HepG2 (cell line): ENCODE data around the gene PSMC3IP. TPM values are rescaled to one million over a fixed set of nuclear protein-coding genes. Genes with fewer than 3 reads are reported as not detected.

Source experiments
- BRCA1 ChIP-seq: sonication (generic); formaldehyde crosslinking; IDR thresholded peaks from 2 replicates; pipeline ENCODE4 v1.4.0; 2020; ENCODE audit warnings: missing genetic modification reagents
- CSRNP1 ChIP-seq: sonication (generic); formaldehyde crosslinking; IDR thresholded peaks from 2 replicates; pipeline ENCODE4 v1.8.1; 2023; ENCODE audit warnings: mild to moderate bottlenecking, missing genetic modification reagents
- ISX ChIP-seq: sonication (generic); formaldehyde crosslinking; conservative IDR thresholded peaks from 2 replicates; pipeline ENCODE4 v1.5.0; 2020; ENCODE audit warnings: missing genetic modification reagents
- MATR3 ChIP-seq: sonication (generic); formaldehyde crosslinking; IDR thresholded peaks from 2 replicates; pipeline ENCODE4 v1.4.0; 2020; ENCODE audit warnings: missing genetic modification reagents
- MNT ChIP-seq: fragments of 450-650 bp; IDR thresholded peaks from 2 replicates; pipeline ENCODE4 v1.6.1; 2016
- MXD1 ChIP-seq: sonication (generic); formaldehyde crosslinking; IDR thresholded peaks from 2 replicates; pipeline ENCODE4 v1.4.0; 2020; ENCODE audit warnings: mild to moderate bottlenecking, missing genetic modification reagents
- NR2C2 ChIP-seq: sonication (generic); formaldehyde crosslinking; IDR thresholded peaks from 2 replicates; pipeline ENCODE4 v1.4.0; 2020; ENCODE audit warnings: missing genetic modification reagents, mild to moderate bottlenecking, moderate library complexity, borderline replicate concordance
- POLR2A ChIP-seq, 2 experiments: IDR thresholded peaks; 2 replicates each; pipeline ENCODE4 v1.6.1; 2011; ENCODE audit warnings: low read depth in 2 of 2, low read length in 2 of 2, mild to moderate bottlenecking in 1 of 2, moderate library complexity in 1 of 2; ENCODE audit not compliant: insufficient read depth in 1 of 2
- SMAD9 ChIP-seq: sonication (generic); formaldehyde crosslinking; IDR thresholded peaks from 2 replicates; pipeline ENCODE4 v1.5.1; 2020; ENCODE audit warnings: mild to moderate bottlenecking, missing genetic modification reagents
- TP53 ChIP-seq: sonication (generic); formaldehyde crosslinking; conservative IDR thresholded peaks from 2 replicates; pipeline ENCODE4 v1.4.0; 2020; ENCODE audit warnings: missing genetic modification reagents
- ZBTB21 ChIP-seq: sonication (generic); formaldehyde crosslinking; IDR thresholded peaks from 2 replicates; pipeline ENCODE4 v1.4.0; 2020; ENCODE audit warnings: missing genetic modification reagents
- ZNF180 ChIP-seq: sonication (generic); formaldehyde crosslinking; IDR thresholded peaks from 2 replicates; pipeline ENCODE4 v1.4.0; 2020; ENCODE audit warnings: low read depth, missing genetic modification reagents, borderline replicate concordance
- ZNF225 ChIP-seq: sonication (generic); formaldehyde crosslinking; IDR thresholded peaks from 2 replicates; pipeline ENCODE4 v1.4.0; 2020; ENCODE audit warnings: mild to moderate bottlenecking, missing genetic modification reagents
- ZNF282 ChIP-seq: fragments of 450-650 bp; IDR thresholded peaks from 2 replicates; pipeline ENCODE4 v1.6.1; 2018; ENCODE audit not compliant: partially characterized antibody
- ZNF530 ChIP-seq: sonication (generic); formaldehyde crosslinking; IDR thresholded peaks from 2 replicates; pipeline ENCODE4 v1.5.0; 2020; ENCODE audit warnings: low read depth, mild to moderate bottlenecking, missing genetic modification reagents
- ZNF646 ChIP-seq: sonication (generic); formaldehyde crosslinking; IDR thresholded peaks from 2 replicates; pipeline ENCODE4 v1.9.0; 2021; ENCODE audit warnings: mild to moderate bottlenecking, missing genetic modification reagents
- ZNF782 ChIP-seq: sonication (generic); formaldehyde crosslinking; IDR thresholded peaks from 2 replicates; pipeline ENCODE4 v1.4.0; 2020; ENCODE audit warnings: missing genetic modification reagents, mild to moderate bottlenecking, borderline replicate concordance
- polyA plus RNA-seq, 8 experiments: library from polyadenylated mRNA; depleted of rRNA in 3 of 8; stranded (reverse) in 7 of 8; unstranded in 1 of 8; fragments of >200 nt; fragmentation: Illumina TruSeq in 4 of 8; extraction: Trizol in 4 of 8; gene quantifications; 2 replicates each; pipeline versions ENCODE4 v1.2.1 to v1.2.3, GENCODE V29; 2011 to 2016; ENCODE audit warnings: low read depth in 4 of 8, missing spikeins in 1 of 8, mixed read lengths in 1 of 8; ENCODE audit not compliant: insufficient read depth in 1 of 8
- total RNA-seq, 5 experiments: library from RNA; depleted of rRNA; stranded (reverse); fragments of >200 nt; fragmentation: Illumina TruSeq; extraction: Trizol; gene quantifications; 2 replicates each; pipeline ENCODE4 v1.2.3, GENCODE V29; 2016; ENCODE audit warnings: low read depth in 1 of 5

Gene PSMC3IP
- total and polyA plus RNA-seq, 2 of the 13 experiments (the other 11 are each of a cell fraction or from before 2014, with no cell fraction given) = 6.5 to 22.4 TPM

GRCh38 chr17:42554250-42555121, 23.0 kb downstream of the PSMC3IP start (continued):
- TF ChIP-seq MNT = 0 out of 2 replicates have a peak, but pooled peaks have one; percentile 20
- peak; percentile 67; the same call in 1 of the 2 replicates for TF ChIP-seq ZNF782 (CRISPR knock-in tag)
- TF ChIP-seq ZNF646 = no peak
- TF ChIP-seq CSRNP1 (CRISPR knock-in tag) = peak; percentile 81; the same call in 1 of the 2 replicates
- TF ChIP-seq ZNF282 = no peak
- no peak for TF ChIP-seq ISX
- TF ChIP-seq SMAD9 (CRISPR knock-in tag) = no peak; the same call in 1 of the 2 replicates
- 0 out of 2 replicates have a peak, but pooled peaks have one; percentile 65 for TF ChIP-seq BRCA1 (CRISPR knock-in tag)
- peak; percentile 90 for TF ChIP-seq MXD1 (CRISPR knock-in tag)
- TF ChIP-seq TP53 (CRISPR knock-in tag) = peak; percentile 53; the same call in 1 of the 2 replicates
- TF ChIP-seq ZNF530 (CRISPR knock-in tag) = no peak
- peak; percentile 91; the same call in 1 of the 2 replicates for TF ChIP-seq ZNF225 (CRISPR knock-in tag)
- TF ChIP-seq ZNF180 = 0 out of 2 replicates have a peak, but pooled peaks have one; percentile 49
- peak; percentile 88 for TF ChIP-seq ZBTB21 (CRISPR knock-in tag)
- TF ChIP-seq POLR2A (IDR thresholded peaks at IDR 0.05; ENCODE audit: insufficient read depth in 1 of 2, low read depth in 2 of 2, low read length in 2 of 2) = peak; percentile 81 to 92
- no peak for TF ChIP-seq MATR3 (CRISPR knock-in tag)
- peak; percentile 99 for TF ChIP-seq NR2C2 (CRISPR knock-in tag)
